HG02970 (cell line): ENCODE results near the gene TP73.
"Not testable (repeated sequence)": the region's sequence is repeated elsewhere in the genome, so short reads cannot be mapped to it uniquely, and the experiment has no call there.

ENCODE experiments used
- ATAC-seq: cut with Tn5 transposase; IDR thresholded peaks from one replicate; pipeline ENCODE4 v1.9.1; 2021; ENCODE audit warnings: mild to moderate bottlenecking, moderate library complexity, moderate number of reproducible peaks; ENCODE audit not compliant: unreplicated experiment, low FRiP score

The TP73 gene

GRCh38 chr1:3722846-3723245, 70.5 kb downstream of the TP73 start:
- no peak for ATAC-seq

- not testable (repeated sequence) for ATAC-seq
Measured at GRCh38 chr1:3724416-3725030, 72.2 kb downstream of the TP73 start.

DNA sequence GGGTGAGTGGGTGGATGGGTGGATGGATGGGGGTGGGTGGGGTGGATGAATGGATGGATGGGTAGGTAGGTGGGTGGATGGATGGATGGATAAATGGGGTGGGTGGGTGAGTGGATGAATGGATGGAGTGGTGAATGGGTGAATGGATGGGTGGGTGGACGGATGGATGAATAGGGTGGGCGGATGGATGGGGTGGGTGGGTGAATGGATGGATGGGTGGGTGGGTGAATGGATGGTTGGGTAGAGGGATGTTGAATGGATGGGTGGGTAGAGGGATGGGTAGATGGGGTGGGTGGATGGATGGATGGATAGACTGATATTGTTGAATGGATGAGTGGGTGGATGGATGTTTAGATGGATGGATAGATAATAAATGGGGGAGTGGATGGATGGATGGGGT, 73.0 kb downstream of the TP73 start:
- ATAC-seq = no peak

DNA sequence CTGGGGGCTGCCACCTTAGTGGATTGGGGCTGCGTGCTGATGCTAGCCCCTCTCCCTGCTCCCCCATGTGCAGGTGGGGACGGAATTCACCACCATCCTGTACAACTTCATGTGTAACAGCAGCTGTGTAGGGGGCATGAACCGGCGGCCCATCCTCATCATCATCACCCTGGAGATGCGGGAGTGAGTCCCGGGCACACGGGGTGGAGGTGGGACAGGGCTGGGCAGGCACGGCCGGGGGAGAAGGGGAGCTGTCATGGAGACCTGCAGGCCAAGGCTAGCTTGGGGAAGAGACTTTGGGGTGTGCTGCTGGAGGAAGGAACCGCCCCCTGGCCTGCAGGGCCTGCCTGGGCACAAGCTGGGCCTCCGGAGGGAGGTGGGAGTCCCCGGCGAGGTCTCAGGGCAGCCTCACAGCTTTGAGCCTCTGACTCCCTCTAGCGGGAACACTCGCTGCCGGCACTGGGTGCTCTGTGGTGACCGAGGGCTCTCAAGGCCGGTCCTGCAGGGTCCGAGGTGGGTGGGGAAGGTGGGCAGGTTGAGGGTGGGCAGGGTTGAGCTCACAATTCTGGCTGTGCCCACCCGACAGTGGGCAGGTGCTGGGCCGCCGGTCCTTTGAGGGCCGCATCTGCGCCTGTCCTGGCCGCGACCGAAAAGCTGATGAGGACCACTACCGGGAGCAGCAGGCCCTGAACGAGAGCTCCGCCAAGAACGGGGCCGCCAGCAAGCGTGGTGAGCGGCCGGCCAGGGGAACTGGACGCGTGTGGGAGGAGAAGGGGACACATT, 74.9 kb downstream of the TP73 start:
- no peak for ATAC-seq

DNA sequence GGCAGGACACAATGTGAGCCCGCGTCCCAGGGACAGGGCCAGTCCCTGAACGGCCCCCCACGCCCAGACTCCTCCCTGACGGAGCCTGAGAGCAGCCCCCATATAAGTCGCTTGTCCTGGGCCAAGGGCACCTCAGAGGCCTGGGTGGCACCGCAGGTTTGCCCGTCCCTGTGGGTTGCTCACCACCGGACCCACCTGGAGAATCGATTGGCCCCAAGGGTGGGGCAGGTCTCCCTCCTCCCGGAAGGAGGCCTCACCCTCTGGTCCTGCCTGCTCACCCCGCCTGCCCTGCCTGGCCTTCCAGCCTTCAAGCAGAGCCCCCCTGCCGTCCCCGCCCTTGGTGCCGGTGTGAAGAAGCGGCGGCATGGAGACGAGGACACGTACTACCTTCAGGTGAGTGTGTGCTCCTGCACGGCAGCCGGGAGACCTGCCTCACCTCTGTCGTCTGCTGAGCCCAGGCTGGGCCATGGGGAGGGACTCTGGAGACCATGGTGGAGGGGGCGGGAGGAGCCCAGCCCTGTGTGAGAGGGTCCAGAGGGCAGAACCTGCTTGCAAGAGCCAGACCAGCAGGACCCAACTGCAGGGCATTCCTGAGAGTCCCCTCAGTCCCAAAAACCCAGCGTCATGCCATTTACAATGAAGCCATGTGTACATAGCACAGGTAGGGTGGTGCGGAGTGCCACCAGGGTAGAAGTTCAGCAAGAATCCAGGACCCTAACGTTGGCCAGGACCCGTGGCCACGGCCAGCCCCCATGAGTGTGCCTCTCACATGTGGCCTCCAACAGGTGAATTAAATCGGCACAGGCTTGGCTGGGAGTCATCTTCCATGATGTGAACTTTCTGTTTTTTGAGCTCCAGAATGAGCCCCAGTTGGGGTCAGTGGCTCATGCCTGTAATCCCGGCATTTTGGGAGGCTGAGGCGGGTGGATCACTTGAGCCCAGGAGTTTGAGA, 75.8 kb downstream of the TP73 start:
- ATAC-seq = no peak

DNA sequence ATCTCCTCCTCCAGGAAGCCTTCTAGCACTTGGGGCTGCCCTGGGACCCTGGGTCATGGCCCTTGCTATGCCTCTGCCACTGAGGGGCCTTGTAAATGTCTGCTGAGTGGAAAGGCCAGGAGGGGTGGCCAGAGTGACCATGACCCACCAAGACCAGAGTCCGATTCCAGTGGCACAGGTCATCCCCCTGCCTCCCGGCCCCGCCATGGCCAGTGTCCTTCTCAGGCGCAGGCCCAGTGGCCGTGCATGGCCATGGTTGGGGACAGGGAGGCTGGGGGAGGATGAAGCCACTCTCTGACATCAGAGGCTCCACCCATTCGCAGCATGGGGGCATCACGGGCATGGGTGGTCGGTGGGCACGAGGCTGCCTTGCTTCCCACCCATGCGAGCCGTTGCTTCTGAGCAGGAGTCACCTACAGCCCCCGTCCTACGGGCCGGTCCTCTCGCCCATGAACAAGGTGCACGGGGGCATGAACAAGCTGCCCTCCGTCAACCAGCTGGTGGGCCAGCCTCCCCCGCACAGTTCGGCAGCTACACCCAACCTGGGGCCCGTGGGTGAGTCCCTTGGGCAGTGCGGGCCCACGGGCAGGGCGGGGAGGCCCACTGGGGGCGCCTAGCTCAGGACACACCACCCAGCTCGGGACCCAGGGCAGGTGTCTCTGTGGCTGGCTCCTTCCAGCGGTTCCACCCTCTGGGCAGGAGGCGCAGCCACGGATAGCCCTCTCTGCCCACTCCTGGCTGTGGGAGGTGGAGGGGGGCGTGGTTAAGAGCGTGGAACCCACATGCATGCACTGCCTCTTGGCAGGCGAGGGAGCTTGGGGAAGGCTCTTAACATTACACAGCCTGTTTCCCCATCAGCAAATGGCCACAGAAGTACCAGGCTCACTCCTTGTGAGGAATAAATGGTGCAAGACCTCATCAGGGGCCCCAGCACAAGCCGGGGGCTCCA, 77.6 kb downstream of the TP73 start:
- ATAC-seq = no peak

DNA sequence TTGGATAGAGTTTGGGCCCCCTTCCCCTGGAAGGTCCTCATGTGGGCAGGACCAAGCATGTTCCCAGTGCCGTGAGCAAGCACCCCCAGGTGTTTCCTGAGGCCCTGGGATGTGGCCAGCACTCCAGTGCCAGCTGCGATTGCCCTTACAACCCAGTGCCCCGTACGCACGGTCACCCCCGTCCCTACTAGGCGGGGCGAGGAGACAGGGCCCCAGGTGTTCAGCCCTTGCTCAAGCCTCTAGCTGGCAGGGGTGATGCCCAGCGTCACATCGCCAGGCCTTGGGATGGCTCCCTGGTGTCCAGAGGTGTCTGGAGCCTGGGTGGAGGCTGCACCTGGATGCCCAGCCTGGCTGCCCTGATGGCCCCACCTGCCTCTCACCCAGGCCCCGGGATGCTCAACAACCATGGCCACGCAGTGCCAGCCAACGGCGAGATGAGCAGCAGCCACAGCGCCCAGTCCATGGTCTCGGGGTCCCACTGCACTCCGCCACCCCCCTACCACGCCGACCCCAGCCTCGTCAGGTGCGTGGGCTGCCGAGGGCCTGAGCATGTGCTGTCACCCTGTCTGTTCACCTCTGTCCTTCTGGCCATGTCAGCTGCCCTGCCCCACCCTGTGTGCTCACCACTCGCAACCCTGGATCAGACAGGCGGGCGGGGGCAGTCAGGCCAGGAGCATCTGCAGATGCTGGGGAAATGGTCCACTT, 78.4 kb downstream of the TP73 start:
- ATAC-seq = no peak

DNA sequence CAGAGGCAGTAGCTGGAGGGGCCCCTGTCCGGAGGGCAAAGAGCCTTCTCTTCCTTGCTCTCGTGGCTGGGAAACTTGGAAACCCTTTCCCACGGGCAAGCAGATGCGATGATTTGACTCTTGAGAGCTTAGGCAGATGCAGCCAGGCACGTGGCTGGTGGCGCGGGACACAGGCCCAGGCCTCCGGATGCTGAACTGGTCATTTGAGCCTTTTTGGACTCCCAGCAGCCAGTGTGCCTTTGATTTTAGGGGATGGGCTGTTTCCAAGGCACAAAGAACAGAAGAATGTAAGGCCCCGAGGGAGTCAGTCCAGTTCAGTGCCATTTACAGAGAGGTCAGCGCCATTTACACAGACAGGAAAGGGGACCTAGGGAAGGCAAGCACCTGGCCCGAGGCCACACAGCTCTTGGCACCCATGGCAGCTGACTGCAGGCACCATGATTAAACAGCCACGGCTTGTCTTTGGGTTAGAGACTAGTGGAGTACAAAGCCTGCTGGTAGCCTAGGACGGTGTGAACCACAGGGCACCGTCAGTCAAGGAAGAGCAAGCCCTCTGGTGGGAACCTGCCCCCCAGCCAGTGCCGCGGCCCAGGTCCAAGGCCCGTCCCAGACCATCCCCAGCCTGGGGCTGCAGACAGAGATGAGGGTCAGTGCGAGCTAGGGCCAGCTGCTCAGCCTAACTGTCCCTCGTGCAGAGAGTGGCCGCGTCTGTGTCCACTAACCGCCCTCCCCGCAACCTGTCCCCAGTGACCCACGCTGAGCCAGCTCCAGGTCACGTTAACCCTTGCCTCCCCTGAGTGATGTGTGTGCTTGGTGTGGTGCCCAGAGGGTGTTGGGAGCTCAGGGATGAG, 79.5 kb downstream of the TP73 start:
- ATAC-seq = no peak

GRCh38 chr1:3732434-3733093, 80.2 kb downstream of the TP73 start:
- ATAC-seq = no peak

- no peak for ATAC-seq
Measured at GRCh38 chr1:3733094-3733882, 81.0 kb downstream of the TP73 start.

- ATAC-seq = no peak
Measured at GRCh38 chr1:3733883-3734589, 81.7 kb downstream of the TP73 start.

- no peak for ATAC-seq
Measured at GRCh38 chr1:3734602-3735001, 82.3 kb downstream of the TP73 start.

DNA sequence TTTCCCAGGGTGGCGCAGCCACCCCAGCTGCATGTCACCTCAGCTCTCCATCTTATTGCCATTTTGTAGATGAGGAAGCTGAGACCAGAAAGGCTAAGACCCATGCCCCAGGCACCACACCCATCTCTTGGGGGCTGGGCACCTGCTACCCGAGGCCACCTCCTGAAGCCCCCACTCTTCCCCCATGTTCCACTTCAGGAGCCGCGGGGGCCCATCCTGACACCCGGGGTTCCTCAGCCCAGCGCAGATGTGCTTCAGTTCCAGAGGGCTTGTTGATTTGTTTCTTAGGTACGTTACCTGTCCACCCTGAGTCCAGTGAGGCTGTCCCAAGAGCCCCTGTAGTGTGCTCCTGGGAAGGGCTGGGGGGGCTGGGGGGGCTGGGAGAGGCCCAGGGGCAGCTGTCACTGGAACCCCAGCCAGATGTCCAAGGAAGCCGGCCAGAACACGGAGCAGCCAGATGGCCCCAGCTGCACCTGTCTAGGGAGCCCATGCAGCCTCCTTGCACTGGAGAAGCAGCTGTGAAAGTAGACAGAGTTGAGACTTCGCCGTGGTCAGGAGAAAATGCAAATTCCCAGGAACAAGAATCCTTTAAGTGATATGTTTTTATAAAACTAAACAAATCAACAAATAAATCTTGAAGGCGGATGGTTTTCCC, 82.8 kb downstream of the TP73 start:
- ATAC-seq = no peak

DNA sequence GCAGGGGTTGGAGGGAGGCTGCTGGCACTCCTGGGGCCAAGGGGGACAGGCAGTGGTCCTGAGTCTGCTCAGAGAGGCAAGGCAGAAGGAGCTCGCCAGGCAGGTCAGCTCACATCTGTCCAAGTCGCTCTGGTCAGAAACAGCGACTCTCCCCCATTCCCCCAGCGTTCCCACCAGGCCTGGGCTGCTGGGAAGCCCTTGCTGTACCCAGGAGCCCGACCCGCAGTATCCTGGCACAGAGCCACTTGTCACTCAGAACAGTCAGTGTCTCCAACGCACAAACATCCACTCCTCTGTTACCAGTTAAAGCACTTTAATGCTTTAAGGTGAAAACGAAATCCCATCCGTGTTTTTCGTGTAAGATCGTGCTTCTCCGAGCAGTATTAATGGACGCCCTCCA, 83.4 kb downstream of the TP73 start:
- ATAC-seq = no peak

GRCh38 chr1:3736131-3736561, 83.8 kb downstream of the TP73 start:
- ATAC-seq = no peak

DNA sequence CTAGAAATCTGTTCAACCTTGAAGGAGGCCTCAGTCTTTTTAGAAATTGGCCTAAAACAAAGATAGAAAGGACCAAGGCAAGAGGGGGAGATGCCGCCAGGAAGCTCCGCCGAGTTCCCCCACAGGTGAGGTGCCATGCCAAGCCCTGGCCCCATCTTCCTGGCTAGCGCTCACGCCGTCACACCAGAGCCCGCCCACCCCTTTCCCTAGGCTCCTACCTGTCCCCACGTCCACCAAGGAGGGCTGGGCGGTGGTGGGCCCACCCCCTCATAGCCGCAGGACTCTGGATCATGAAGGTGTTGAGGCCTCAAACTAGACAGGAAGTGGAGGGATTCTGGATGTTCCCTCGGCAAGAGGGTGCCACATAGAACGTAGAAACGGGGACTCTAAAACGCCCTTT, 84.4 kb downstream of the TP73 start:
- no peak for ATAC-seq
